Measurements from ENCODE around the gene MRTFA.

DNA sequence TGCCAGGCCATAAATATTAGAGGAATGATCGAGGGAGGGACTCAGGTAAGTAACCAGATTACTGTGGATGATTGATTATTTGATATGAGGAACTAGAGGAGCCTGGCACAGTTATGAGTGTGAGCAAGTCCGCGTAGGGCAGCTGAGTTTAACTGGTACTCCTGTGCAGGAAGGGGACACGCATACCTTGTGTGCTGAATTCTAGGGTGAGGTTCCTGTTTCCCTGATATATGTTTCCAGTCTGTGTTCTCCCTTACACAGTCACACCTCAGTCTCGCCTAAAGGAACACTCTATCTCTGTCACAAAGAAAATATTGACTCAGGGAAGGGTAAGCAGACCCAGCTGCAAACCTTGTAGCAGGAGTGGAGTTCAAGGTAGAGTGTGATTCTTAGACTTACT lies 248.8 kb downstream of the MRTFA start:
- TF ChIP-seq, protein P1, sequence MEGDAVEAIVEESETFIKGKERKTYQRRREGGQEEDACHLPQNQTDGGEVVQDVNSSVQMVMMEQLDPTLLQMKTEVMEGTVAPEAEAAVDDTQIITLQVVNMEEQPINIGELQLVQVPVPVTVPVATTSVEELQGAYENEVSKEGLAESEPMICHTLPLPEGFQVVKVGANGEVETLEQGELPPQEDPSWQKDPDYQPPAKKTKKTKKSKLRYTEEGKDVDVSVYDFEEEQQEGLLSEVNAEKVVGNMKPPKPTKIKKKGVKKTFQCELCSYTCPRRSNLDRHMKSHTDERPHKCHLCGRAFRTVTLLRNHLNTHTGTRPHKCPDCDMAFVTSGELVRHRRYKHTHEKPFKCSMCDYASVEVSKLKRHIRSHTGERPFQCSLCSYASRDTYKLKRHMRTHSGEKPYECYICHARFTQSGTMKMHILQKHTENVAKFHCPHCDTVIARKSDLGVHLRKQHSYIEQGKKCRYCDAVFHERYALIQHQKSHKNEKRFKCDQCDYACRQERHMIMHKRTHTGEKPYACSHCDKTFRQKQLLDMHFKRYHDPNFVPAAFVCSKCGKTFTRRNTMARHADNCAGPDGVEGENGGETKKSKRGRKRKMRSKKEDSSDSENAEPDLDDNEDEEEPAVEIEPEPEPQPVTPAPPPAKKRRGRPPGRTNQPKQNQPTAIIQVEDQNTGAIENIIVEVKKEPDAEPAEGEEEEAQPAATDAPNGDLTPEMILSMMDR (conservative IDR thresholded peaks at IDR 0.05): no peak
- no peak for TF ChIP-seq EZH2 (IDR thresholded peaks at IDR 0.05; ENCODE audit: low read depth)

Measured in PC-9 (cell line).